ENCODE results near the gene UNC5A. TPM values are rescaled to one million over a fixed set of nuclear protein-coding genes. Genes with fewer than 3 reads are reported as not detected.

UNC5A gene
- polyA plus RNA-seq, 1 of the 3 experiments (the other 2 are of a cell fraction) = 0.46 TPM

DNA sequence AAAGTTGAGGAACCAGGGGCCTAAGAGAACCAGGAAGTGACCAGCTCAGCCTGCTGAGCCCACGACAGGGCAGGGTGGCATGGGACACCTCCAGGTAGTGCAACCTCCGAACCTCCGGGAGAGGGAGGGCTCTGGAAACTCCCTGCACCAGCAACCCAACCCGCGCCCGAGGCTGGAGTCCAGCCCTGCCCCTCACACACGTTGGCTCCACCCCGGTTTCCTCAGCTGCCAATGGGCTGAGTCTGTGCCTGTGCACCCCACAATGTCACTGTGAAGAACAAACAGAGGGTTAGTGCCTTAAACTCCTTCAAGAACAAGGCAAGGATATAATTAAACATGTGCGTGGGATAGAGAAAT is 17.0 kb upstream of the UNC5A start:
- DNase-seq = peak; percentile 83
- Histone ChIP-seq H3K9me2 (no peaks in the 10 kb centered on the region), H3K27me3 (ENCODE audit: insufficient read depth) (no peaks in the 10 kb centered on the region; the same call in 1 of the 2 replicates), H3K4me2 (no peak overlapping the region), H3K9ac (no peak overlapping the region), H2AFZ (ENCODE audit: low read depth) (no peak overlapping the region), H3K36me3 (replicated peaks in 1 of 2; ENCODE audit: control insufficient read depth in 1 of 2, insufficient read depth in 2 of 2, low read length in 1 of 2) (no peaks in the 10 kb centered on the region), H4K20me1 (ENCODE audit: insufficient read depth) (no peaks in the 10 kb centered on the region), H3F3A (replicated peaks; ENCODE audit: insufficient read depth) (no peaks in the 10 kb centered on the region), H3K4me1 (ENCODE audit: control insufficient read depth in 1 of 2, insufficient read depth in 2 of 2, low read depth in 1 of 2, low read length in 1 of 2) (peaks cover 0 to 35% of the 10 kb centered on the region in 2 experiments; a peak in 2 of 4 replicates), H3K79me2 (ENCODE audit: insufficient read depth) (no peaks in the 10 kb centered on the region), H3K4me3 (ENCODE audit: low read depth in 2 of 2, low read length in 1 of 2) (no peak overlapping the region), H3K9me3 (no peaks in the 10 kb centered on the region), H3K27ac (ENCODE audit: low read depth in 2 of 2, low read length in 1 of 2) (peak overlapping the region in 1 of 2 experiments; percentile 93; a peak in 2 of 4 replicates)
- 33% methylated on average over 4 of the region's 9 CpGs for WGBS (ENCODE audit: low lambda C conversion rate)
- no peak for TF ChIP-seq TAF1 (IDR thresholded peaks at IDR 0.05; ENCODE audit: borderline replicate concordance, low read depth, low read length)
- TF ChIP-seq, protein P1, sequence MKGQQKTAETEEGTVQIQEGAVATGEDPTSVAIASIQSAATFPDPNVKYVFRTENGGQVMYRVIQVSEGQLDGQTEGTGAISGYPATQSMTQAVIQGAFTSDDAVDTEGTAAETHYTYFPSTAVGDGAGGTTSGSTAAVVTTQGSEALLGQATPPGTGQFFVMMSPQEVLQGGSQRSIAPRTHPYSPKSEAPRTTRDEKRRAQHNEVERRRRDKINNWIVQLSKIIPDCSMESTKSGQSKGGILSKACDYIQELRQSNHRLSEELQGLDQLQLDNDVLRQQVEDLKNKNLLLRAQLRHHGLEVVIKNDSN (IDR thresholded peaks at IDR 0.05; ENCODE audit: borderline replicate concordance, low read depth) = no peak
- TF ChIP-seq, protein P2, sequence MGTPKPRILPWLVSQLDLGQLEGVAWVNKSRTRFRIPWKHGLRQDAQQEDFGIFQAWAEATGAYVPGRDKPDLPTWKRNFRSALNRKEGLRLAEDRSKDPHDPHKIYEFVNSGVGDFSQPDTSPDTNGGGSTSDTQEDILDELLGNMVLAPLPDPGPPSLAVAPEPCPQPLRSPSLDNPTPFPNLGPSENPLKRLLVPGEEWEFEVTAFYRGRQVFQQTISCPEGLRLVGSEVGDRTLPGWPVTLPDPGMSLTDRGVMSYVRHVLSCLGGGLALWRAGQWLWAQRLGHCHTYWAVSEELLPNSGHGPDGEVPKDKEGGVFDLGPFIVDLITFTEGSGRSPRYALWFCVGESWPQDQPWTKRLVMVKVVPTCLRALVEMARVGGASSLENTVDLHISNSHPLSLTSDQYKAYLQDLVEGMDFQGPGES (IDR thresholded peaks at IDR 0.05; ENCODE audit: low read depth, low read length) = no peak
- no peak for TF ChIP-seq GATA2 (CRISPR knock-in tag; IDR thresholded peaks at IDR 0.05)
- no peak for TF ChIP-seq POLR2AphosphoS5 (IDR thresholded peaks at IDR 0.05; ENCODE audit: low read depth, low read length)
- TF ChIP-seq ELF1 (IDR thresholded peaks at IDR 0.05) = no peak
- no peak for TF ChIP-seq RFX5 (IDR thresholded peaks at IDR 0.05; ENCODE audit: low read length)
- TF ChIP-seq FOXM1 (IDR thresholded peaks at IDR 0.05; ENCODE audit: low read depth) = no peak
- TF ChIP-seq FOSL2 (IDR thresholded peaks at IDR 0.05; ENCODE audit: borderline replicate concordance, low read depth) = no peak
- no peak for TF ChIP-seq SMC3 (IDR thresholded peaks at IDR 0.05; ENCODE audit: low read depth, low read length)
- TF ChIP-seq, protein P3, sequence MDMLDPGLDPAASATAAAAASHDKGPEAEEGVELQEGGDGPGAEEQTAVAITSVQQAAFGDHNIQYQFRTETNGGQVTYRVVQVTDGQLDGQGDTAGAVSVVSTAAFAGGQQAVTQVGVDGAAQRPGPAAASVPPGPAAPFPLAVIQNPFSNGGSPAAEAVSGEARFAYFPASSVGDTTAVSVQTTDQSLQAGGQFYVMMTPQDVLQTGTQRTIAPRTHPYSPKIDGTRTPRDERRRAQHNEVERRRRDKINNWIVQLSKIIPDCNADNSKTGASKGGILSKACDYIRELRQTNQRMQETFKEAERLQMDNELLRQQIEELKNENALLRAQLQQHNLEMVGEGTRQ (IDR thresholded peaks at IDR 0.05; ENCODE audit: borderline replicate concordance, low read depth, low read length) = no peak
- TF ChIP-seq TEAD4 (IDR thresholded peaks at IDR 0.05; ENCODE audit: borderline replicate concordance, insufficient read depth) = no peak
- TF ChIP-seq, protein P4, sequence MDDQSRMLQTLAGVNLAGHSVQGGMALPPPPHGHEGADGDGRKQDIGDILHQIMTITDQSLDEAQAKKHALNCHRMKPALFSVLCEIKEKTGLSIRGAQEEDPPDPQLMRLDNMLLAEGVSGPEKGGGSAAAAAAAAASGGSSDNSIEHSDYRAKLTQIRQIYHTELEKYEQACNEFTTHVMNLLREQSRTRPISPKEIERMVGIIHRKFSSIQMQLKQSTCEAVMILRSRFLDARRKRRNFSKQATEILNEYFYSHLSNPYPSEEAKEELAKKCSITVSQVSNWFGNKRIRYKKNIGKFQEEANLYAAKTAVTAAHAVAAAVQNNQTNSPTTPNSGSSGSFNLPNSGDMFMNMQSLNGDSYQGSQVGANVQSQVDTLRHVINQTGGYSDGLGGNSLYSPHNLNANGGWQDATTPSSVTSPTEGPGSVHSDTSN (IDR thresholded peaks at IDR 0.05) = no peak
- no peak for TF ChIP-seq YY1 (IDR thresholded peaks at IDR 0.05; ENCODE audit: low read depth)
- ChIA-PET CTCF (interaction anchor here (0.6 to 2.6 kb wide), 9 partner anchors 11 to 133 kb away, joined by 3 to 9 read pairs (median 4); no protein-coding TSS in a partner anchor), POLR2A (interaction anchor here (0.7 kb wide), 1 partner anchor 9 kb away, joined by 3 read pairs; no protein-coding TSS in a partner anchor)
